K562 (cell line): ENCODE measurements around the gene CAVIN1. TPM values are rescaled to one million over a fixed set of nuclear protein-coding genes. Genes with fewer than 3 reads are reported as not detected.
A peak's percentile ranks its signal among the peaks of the same experiment; 100 is the strongest.

Experiments
- ARID2 ChIP-seq: fragments of 450-650 bp; IDR thresholded peaks from 2 replicates; pipeline ENCODE4 v1.6.1; 2017; ENCODE audit warnings: antibody characterized with exemption, mild to moderate bottlenecking
- BCOR ChIP-seq: fragments of 450-650 bp; IDR thresholded peaks from 2 replicates; pipeline ENCODE4 v1.6.1; 2016
- HIVEP1 ChIP-seq: fragments of 250-450 bp; sonication (Bioruptor Pico); IDR thresholded peaks from 2 replicates; pipeline ENCODE4 v1.4.0; 2020; ENCODE audit warnings: mild to moderate bottlenecking
- HMGN3 ChIP-seq: IDR thresholded peaks from 2 replicates; pipeline ENCODE4 v1.6.1; 2011; ENCODE audit warnings: borderline replicate concordance, low read depth, mild to moderate bottlenecking, mixed read lengths, low read length; ENCODE audit not compliant: insufficient read length; ENCODE audit errors: extremely low read depth
- MXD1 ChIP-seq: fragments of 250-450 bp; sonication (Bioruptor Pico); IDR thresholded peaks from 2 replicates; pipeline ENCODE4 v1.8.0; 2021; ENCODE audit warnings: borderline replicate concordance, mild to moderate bottlenecking, moderate library complexity; ENCODE audit not compliant: poor library complexity, severe bottlenecking
- NCOA4 ChIP-seq: fragments of 450-650 bp; IDR thresholded peaks from 2 replicates; pipeline ENCODE4 v1.6.1; 2018; ENCODE audit warnings: mild to moderate bottlenecking; ENCODE audit not compliant: partially characterized antibody
- NFYB ChIP-seq: IDR thresholded peaks from 2 replicates; pipeline ENCODE4 v1.6.1; 2011; ENCODE audit warnings: mild to moderate bottlenecking, moderate library complexity; ENCODE audit not compliant: insufficient read length; ENCODE audit errors: extremely low read depth
- PBX2 ChIP-seq, 2 experiments: IDR thresholded peaks in 1 of 2; conservative IDR thresholded peaks in 1 of 2; 2 replicates each; pipeline ENCODE4 v1.6.1; 2016; ENCODE audit warnings: low read depth in 2 of 2, mild to moderate bottlenecking in 1 of 2, missing compliant biosample characterization in 1 of 2, missing genetic modification characterization in 1 of 2, moderate library complexity in 1 of 2
- RHOXF2B ChIP-seq: fragments of 250-450 bp; sonication (Bioruptor Pico); conservative IDR thresholded peaks from 2 replicates; pipeline ENCODE4 v1.5.1; 2021
- SAP30 ChIP-seq: fragments of 200-600 bp; sonication (generic); IDR thresholded peaks from 2 replicates; pipeline ENCODE4 v1.6.1; 2012; ENCODE audit warnings: borderline replicate concordance, low read depth, mild to moderate bottlenecking, moderate library complexity, low read length, control low read depth, inconsistent platforms; ENCODE audit not compliant: insufficient read depth, poor library complexity, severe bottlenecking
- SUPT5H ChIP-seq: fragments of 450-650 bp; IDR thresholded peaks from 2 replicates; pipeline ENCODE4 v1.6.1; 2016
- TBP ChIP-seq: optimal IDR thresholded peaks from 2 replicates; pipeline ENCODE3; 2011; ENCODE audit warnings: low read depth, low read length, improper control_type of control experiment
- VEZF1 ChIP-seq: fragments of 200-800 bp; sonication (Bioruptor generic); IDR thresholded peaks from 2 replicates; pipeline ENCODE4 v1.6.1; 2017; ENCODE audit warnings: missing genetic modification characterization, missing compliant biosample characterization
- ZFPM2 ChIP-seq: fragments of 250-450 bp; sonication (Bioruptor Pico); IDR thresholded peaks from 2 replicates; pipeline ENCODE4 v1.5.1; 2022; ENCODE audit warnings: mild to moderate bottlenecking
- polyA plus RNA-seq, 8 experiments: library from polyadenylated mRNA; depleted of rRNA in 4 of 8; stranded (reverse) in 5 of 8; unstranded in 3 of 8; fragments of >200 nt; fragmentation: Nextera tagmentation in 2 of 8; fragmentation: Illumina TruSeq in 1 of 8; extraction: Ambion mirVana in 2 of 8; extraction: Trizol in 1 of 8; gene quantifications; 2 replicates each; pipeline versions ENCODE4 v1.2.1 to v1.2.3, GENCODE V29; 2011 to 2014; ENCODE audit warnings: inconsistent platforms in 1 of 8, missing spikeins in 1 of 8
- total RNA-seq, 7 experiments: library from RNA; depleted of rRNA in 6 of 7; stranded (reverse); fragments of >200 nt in 6 of 7; fragmentation: Illumina TruSeq in 2 of 7; extraction: Trizol in 2 of 7; gene quantifications; 2 replicates each; pipeline versions ENCODE4 v1.2.1 to v1.2.3, GENCODE V29; 2011 to 2021; ENCODE audit warnings: low replicate concordance in 1 of 7
- TF ChIP-seq, protein P1 (sequence below): sonication (generic); formaldehyde crosslinking; IDR thresholded peaks from 2 replicates; pipeline ENCODE4 v1.8.1; 2023; ENCODE audit warnings: mild to moderate bottlenecking, missing genetic modification reagents, moderate library complexity
- TF ChIP-seq, protein P2 (sequence below), 3 experiments: fragments of 200-800 bp in 1 of 3; fragments of 250-450 bp in 1 of 3; fragments of 450-650 bp in 1 of 3; sonication (Bioruptor Pico) in 1 of 3; sonication (Bioruptor generic) in 1 of 3; formaldehyde crosslinking in 1 of 3; IDR thresholded peaks; 2 replicates each; pipeline versions ENCODE4 v1.6.1 to v1.8.0; 2016 to 2022; ENCODE audit warnings: mild to moderate bottlenecking in 2 of 3, missing genetic modification characterization in 2 of 3, missing compliant biosample characterization in 1 of 3, moderate library complexity in 1 of 3

Gene CAVIN1
- total and polyA plus RNA-seq, 9 of the 15 experiments (the other 6 are each of a cell fraction or from before 2014, with no cell fraction given) = 6.8 to 162 (median 74.5) TPM

DNA sequence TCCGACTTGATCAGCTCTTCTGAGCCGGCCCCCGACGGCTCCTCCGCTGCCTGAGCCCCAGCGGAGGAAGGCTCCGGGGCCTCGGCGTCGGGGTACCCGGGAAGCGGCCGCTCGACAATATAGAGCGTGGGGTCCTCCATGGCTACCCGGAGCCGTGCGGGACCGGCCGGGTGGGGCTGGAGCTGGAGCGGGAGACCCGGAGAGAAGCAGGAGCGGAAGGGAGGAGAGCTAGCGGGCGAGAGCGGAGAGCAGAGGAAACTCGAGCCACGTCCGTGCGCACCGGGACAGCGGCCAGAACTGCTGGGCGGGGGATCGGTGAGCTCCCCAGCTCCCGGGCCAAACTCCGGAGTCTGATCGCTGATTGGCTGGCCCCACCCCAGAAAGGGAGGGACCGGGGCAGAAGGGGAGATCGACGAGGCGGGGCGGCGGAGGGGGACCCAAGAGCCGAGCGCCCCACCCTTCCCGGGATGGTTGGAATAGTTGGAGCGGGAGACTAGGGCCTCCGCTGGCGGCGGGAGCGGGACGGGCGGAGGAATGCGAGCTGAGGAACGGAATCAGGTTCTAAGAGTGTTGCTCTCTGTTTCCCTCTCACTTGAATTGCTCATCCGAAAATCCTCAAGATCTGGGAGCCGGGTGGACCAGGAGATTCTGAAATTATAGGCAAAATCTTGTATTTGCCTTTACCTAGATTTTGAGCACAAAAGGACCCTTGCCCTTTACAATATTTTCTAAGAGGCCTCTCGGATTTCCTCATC, at the start of gene CAVIN1 (continued):
- TF ChIP-seq PBX2 (CRISPR knock-in tag; IDR thresholded peaks at IDR 0.05; ENCODE audit: low read depth) = no peak
- no peak for TF ChIP-seq PBX2 (tag; conservative IDR thresholded peaks at IDR 0.05; ENCODE audit: low read depth)
- peak; percentile 59; the same call in 1 of the 2 replicates for TF ChIP-seq BCOR
- TF ChIP-seq, protein P1, sequence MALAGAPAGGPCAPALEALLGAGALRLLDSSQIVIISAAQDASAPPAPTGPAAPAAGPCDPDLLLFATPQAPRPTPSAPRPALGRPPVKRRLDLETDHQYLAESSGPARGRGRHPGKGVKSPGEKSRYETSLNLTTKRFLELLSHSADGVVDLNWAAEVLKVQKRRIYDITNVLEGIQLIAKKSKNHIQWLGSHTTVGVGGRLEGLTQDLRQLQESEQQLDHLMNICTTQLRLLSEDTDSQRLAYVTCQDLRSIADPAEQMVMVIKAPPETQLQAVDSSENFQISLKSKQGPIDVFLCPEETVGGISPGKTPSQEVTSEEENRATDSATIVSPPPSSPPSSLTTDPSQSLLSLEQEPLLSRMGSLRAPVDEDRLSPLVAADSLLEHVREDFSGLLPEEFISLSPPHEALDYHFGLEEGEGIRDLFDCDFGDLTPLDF (CRISPR knock-in tag) = peak; percentile 13; the same call in 1 of the 2 replicates
- no peak for TF ChIP-seq NCOA4
- TF ChIP-seq SUPT5H = peak; percentile 90
- TF ChIP-seq NFYB = peak; percentile 77
- TF ChIP-seq MXD1 (CRISPR knock-in tag) = peak; percentile 2
- TF ChIP-seq HIVEP1 (CRISPR knock-in tag) = no peak
- TF ChIP-seq, protein P2, sequence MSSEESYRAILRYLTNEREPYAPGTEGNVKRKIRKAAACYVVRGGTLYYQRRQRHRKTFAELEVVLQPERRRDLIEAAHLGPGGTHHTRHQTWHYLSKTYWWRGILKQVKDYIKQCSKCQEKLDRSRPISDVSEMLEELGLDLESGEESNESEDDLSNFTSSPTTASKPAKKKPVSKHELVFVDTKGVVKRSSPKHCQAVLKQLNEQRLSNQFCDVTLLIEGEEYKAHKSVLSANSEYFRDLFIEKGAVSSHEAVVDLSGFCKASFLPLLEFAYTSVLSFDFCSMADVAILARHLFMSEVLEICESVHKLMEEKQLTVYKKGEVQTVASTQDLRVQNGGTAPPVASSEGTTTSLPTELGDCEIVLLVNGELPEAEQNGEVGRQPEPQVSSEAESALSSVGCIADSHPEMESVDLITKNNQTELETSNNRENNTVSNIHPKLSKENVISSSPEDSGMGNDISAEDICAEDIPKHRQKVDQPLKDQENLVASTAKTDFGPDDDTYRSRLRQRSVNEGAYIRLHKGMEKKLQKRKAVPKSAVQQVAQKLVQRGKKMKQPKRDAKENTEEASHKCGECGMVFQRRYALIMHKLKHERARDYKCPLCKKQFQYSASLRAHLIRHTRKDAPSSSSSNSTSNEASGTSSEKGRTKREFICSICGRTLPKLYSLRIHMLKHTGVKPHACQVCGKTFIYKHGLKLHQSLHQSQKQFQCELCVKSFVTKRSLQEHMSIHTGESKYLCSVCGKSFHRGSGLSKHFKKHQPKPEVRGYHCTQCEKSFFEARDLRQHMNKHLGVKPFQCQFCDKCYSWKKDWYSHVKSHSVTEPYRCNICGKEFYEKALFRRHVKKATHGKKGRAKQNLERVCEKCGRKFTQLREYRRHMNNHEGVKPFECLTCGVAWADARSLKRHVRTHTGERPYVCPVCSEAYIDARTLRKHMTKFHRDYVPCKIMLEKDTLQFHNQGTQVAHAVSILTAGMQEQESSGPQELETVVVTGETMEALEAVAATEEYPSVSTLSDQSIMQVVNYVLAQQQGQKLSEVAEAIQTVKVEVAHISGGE (CRISPR knock-in tag; IDR thresholded peaks at IDR 0.05) = peak in 1 of 3 experiments; percentile 42; a peak in 1 of 6 replicates
- peak; percentile 95 for TF ChIP-seq TBP
- TF ChIP-seq VEZF1 (CRISPR knock-in tag) = peak; percentile 90
- TF ChIP-seq ZFPM2 (CRISPR knock-in tag) = no peak
- no peak for TF ChIP-seq ARID2
- TF ChIP-seq SAP30 = peak; percentile 20
- TF ChIP-seq RHOXF2B = no peak
- peak; percentile 92 for TF ChIP-seq HMGN3
